ENCODE measurements around the gene LRRC8B. TPM values are rescaled to one million over a fixed set of nuclear protein-coding genes. Genes with fewer than 3 reads are reported as not detected.

LRRC8B gene
- total and polyA plus RNA-seq, 9 of the 15 experiments (the other 6 are each of a cell fraction or from before 2014, with no cell fraction given) = 4.3 to 43.7 (median 14.4) TPM

DNA sequence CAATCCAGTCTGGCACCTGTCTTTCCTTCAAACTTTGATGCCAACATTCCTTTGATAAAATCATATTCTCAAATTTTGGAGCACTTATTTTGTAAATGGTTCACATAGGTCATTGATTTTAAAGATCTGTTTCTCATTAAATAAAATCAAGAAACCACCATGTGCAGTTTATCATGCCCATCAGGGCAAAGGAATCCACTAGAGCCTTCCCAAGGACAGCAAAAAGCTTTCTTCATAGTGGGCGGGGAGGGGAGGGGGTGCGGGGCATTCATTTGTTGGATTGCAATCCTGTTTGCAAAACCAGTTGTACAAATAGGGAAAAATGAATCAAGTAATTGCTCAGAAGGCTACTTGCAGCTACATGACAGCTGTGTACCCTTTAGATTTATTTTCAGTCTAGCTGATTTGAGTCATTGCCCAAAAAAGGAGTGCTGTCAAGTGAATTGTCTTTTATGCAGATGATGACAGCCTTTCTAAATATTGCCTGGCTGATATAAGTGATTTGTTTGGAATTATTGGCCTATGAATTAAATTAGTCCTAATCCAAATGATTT is 23.0 kb downstream of the LRRC8B start:
- no peak overlapping the region for H3K4me2 ChIP-seq (ENCODE audit: insufficient read depth, low read length)
- H2AFZ ChIP-seq (ENCODE audit: low read depth, low read length) = no peak overlapping the region
- ChIA-PET CTCF (ENCODE audit: low intra/inter-chr PET ratio) (no interaction called here), POLR2A (interaction anchor here (1.2 kb wide), 1 partner anchor 19 kb away, joined by 3 read pairs; no protein-coding TSS in a partner anchor)
- no peak overlapping the region for H3K4me3 ChIP-seq
- H3K27ac ChIP-seq (ENCODE audit: extremely low read depth, low read depth, low read length) = peak overlapping the region; percentile 95; the same call in 2 of the 3 replicates
- no peaks in the 10 kb centered on the region for H4K20me1 ChIP-seq (replicated peaks; ENCODE audit: control insufficient read depth, insufficient read depth, low read length)
- H3K9me1 ChIP-seq (ENCODE audit: control insufficient read depth, insufficient read depth, low read length) = no peaks in the 10 kb centered on the region
- ATAC-seq (peak; percentile 3; the same call in 1 of the 3 replicates), DNase-seq (ENCODE audit: extremely low read depth in 1 of 4, low spot score in 3 of 4) (peak in 1 of 4 experiments; percentile 56), FAIRE-seq (no peak)
- in situ Hi-C loops (cut with MboI) (no loop called here), intact Hi-C loops (cut with micrococcal nuclease) (loop anchor here (10.0 kb wide), 1 partner anchor 347 kb away; no protein-coding TSS in a partner anchor)
- H3K36me3 ChIP-seq (ENCODE audit: control insufficient read depth, insufficient read depth, low read length) = peaks cover 41% of the 10 kb centered on the region
- no peaks in the 10 kb centered on the region for H3K27me3 ChIP-seq (ENCODE audit: control insufficient read depth in 2 of 2, insufficient read depth in 2 of 2, low read length in 2 of 2)
- BruUV-seq (replicated peaks) = no TSS peak
- 0 out of 4 replicates have a peak overlapping the region, but pooled peaks of 1 of the 2 experiments have one; percentile 1 for H3K9ac ChIP-seq (ENCODE audit: insufficient read depth in 1 of 2, low read depth in 2 of 2, low read length in 2 of 2)
- no peaks in the 10 kb centered on the region for H3K9me3 ChIP-seq (replicated peaks; ENCODE audit: control insufficient read depth, insufficient read depth, low read depth, low read length)
- H3K79me2 ChIP-seq (ENCODE audit: control insufficient read depth, insufficient read depth, low read length) = peaks cover 95% of the 10 kb centered on the region
- peaks cover 21 to 74% of the 10 kb centered on the region in 2 experiments for H3K4me1 ChIP-seq (replicated peaks in 1 of 2; ENCODE audit: control insufficient read depth in 2 of 2, insufficient read depth in 2 of 2, low read length in 2 of 2)
- WGBS (ENCODE audit: insufficient coverage, low coverage, missing lambda C conversion rate) = 7% methylated on average over 2 of the region's 2 CpGs
- TF ChIP-seq ZNF24 (IDR thresholded peaks at IDR 0.05) (no peak), TEAD1 (CRISPR knock-in tag; IDR thresholded peaks at IDR 0.05) (no peak), HLTF (IDR thresholded peaks at IDR 0.05) (no peak), ZNF184 (CRISPR knock-in tag; IDR thresholded peaks at IDR 0.05) (no peak), ZNF785 (CRISPR knock-in tag; IDR thresholded peaks at IDR 0.05) (no peak), SRF (CRISPR knock-in tag; IDR thresholded peaks at IDR 0.05) (peak; percentile 95 to 99), XRCC3 (IDR thresholded peaks at IDR 0.05) (no peak), MLLT1 (IDR thresholded peaks at IDR 0.05) (no peak), ZNF740 (CRISPR knock-in tag; IDR thresholded peaks at IDR 0.05) (no peak), ZNF740 (tag; IDR thresholded peaks at IDR 0.05) (0 out of 4 replicates have a peak, but pooled peaks of 1 of the 2 experiments have one; percentile 5), TOE1 (IDR thresholded peaks at IDR 0.05; ENCODE audit: borderline replicate concordance) (no peak), TOE1 (CRISPR knock-in tag; IDR thresholded peaks at IDR 0.05; ENCODE audit: borderline replicate concordance, low read depth) (no peak), NONO (IDR thresholded peaks at IDR 0.05; ENCODE audit: low read depth in 2 of 2, low read length in 1 of 2) (no peak), CBX2 (IDR thresholded peaks at IDR 0.05; ENCODE audit: insufficient read depth, low read length, poor library complexity, severe bottlenecking) (no peak), ZNF75A (CRISPR knock-in tag; IDR thresholded peaks at IDR 0.05) (no peak), NR2C1 (IDR thresholded peaks at IDR 0.05) (no peak), NR2C1 (tag; IDR thresholded peaks at IDR 0.05) (no peak), NR2C2 (CRISPR knock-in tag; IDR thresholded peaks at IDR 0.05) (no peak), NR2C2 (tag; IDR thresholded peaks at IDR 0.05) (peak; percentile 24; the same call in 1 of the 2 replicates), NFE2L1 (tag; IDR thresholded peaks at IDR 0.05; ENCODE audit: borderline replicate concordance, low read depth) (no peak)
